Gastrocnemius medialis (tissue), 4 donors: ENCODE results near the gene USP6NL.

Source experiments
- POLR2A ChIP-seq, 2 donors: fragments of 450-650 bp; IDR thresholded peaks; one replicate each; pipeline ENCODE4 v1.6.1; 2017; ENCODE audit warnings: antibody characterized with exemption in 2 of 2, mild to moderate bottlenecking in 2 of 2, moderate library complexity in 2 of 2
- TF ChIP-seq, protein P1 (sequence below), 5 experiments: fragments of 450-650 bp in 3 of 5; fragments of 200-600 bp in 2 of 5; sonication (generic) in 2 of 5; IDR thresholded peaks in 4 of 5; conservative IDR thresholded peaks in 1 of 5; 1 replicate in 4 of 5; 2 replicates in 1 of 5; pipeline ENCODE4 v1.5.1; 2016 to 2019; ENCODE audit warnings: antibody characterized with exemption in 5 of 5, mild to moderate bottlenecking in 3 of 5, moderate library complexity in 3 of 5

- TF ChIP-seq, protein P1, sequence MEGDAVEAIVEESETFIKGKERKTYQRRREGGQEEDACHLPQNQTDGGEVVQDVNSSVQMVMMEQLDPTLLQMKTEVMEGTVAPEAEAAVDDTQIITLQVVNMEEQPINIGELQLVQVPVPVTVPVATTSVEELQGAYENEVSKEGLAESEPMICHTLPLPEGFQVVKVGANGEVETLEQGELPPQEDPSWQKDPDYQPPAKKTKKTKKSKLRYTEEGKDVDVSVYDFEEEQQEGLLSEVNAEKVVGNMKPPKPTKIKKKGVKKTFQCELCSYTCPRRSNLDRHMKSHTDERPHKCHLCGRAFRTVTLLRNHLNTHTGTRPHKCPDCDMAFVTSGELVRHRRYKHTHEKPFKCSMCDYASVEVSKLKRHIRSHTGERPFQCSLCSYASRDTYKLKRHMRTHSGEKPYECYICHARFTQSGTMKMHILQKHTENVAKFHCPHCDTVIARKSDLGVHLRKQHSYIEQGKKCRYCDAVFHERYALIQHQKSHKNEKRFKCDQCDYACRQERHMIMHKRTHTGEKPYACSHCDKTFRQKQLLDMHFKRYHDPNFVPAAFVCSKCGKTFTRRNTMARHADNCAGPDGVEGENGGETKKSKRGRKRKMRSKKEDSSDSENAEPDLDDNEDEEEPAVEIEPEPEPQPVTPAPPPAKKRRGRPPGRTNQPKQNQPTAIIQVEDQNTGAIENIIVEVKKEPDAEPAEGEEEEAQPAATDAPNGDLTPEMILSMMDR (IDR thresholded peaks at IDR 0.05 in 4 of 5, conservative IDR thresholded peaks at IDR 0.05 in 1 of 5), result no peak
- no peak for TF ChIP-seq POLR2A (IDR thresholded peaks at IDR 0.05)
Observed at GRCh38 chr10:11639849-11640764, 28.7 kb upstream of the USP6NL start.
